OCI-M1 (cell line): ENCODE measurements around the gene CYP3A7.
A peak's percentile ranks its signal among the peaks of the same experiment; 100 is the strongest.
"Not testable (repeated sequence)": the region's sequence is repeated elsewhere in the genome, so short reads cannot be mapped to it uniquely, and the experiment has no call there.

Experiments used
- DNase-seq: peaks from one replicate; lab custom pipeline; 2025; lab: John Stamatoyannopoulos, UW

Gene CYP3A7

DNA sequence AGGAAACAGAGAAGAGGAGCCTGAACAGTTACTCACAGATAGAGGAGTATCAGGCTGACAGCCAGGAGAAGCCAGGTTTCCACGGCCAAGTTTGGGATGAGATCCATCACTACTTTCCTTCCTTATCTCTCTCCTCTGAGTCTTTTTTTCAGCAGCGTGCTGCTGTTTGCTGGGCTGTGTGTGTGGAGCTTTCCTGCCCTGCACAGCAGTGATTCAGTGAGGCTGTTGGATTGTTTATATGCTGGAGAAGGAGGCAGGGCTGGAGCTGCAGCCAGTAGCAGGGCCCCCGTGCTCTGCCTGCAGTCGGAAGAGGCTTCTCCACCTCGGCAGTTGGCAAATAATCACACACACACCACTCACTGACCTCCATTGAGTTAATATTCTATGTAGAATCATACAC is at the start of gene CYP3A7:
Gene CYP3A7 (minus strand): TSS at position 210 of the 400 bp plus-strand sequence. CDS start 103 bp downstream, at position 107.
- DNase-seq, result no peak

DNA sequence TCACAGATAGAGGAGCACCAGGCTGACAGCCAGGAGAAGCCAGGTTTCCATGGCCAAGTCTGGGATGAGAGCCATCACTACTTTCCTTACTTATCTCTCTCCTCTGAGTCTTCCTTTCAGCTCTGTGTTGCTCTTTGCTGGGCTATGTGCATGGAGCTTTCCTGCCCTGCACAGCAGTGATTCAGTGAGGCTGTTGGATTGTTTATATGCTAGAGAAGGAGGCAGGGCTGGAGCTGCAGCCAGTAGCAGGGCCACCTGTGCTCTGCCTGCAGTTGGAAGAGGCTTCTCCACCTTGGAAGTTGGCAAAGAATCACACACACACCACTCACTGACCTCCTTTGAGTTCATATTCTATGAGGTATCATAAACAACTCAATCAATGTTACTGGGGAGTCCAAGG is 49.0 kb upstream of the CYP3A7 start, which contains the start of gene CYP3A4:
Gene CYP3A4 (minus strand): TSS at position 178 of the 400 bp plus-strand sequence. CDS start 103 bp downstream, at position 75.
- DNase-seq, result no peak

DNA sequence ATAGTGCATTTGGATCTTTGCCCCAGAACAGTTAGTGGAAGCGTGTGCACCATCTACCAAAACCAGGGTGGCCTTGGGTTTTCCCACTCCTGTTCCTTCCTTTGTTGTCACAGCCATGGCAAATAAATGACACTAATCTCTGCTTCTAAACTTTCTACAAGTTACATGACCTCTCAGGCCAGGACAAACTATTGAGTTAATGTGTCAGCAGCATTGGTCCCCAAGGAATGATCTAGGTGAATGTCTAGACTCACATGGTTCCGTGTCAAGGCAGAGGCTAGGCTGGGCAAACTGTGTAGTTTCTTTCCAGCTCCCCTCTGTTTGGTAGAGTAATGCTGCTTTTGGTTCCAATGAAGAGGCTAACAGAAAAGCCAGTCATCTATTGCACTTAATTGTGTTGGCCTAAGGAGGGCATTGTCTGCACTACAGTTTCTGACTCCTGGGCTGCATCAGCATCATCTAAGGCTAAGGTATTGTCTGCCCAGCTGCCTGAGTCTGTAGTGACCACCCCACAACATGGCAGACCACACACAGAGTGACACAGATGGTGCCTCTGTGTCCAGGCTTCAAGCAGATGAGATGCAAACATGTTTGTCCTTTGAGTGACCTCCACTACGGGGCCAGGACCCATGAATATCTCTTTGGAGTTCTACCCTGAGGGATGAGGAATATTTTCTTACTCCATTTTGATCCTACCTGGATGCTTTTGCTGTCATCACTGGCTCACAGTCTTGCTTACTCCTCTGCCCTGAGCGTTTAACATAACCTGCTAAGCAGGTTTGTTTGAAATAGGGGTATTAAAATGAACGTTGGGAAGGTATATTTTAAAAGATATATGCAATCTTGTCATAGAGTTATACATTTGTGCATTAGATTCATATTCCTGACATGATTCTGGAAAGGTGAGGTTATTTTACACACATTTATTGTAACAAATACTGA is 47.3 kb upstream of the CYP3A7 start:
- peak; percentile 63 for DNase-seq

DNA sequence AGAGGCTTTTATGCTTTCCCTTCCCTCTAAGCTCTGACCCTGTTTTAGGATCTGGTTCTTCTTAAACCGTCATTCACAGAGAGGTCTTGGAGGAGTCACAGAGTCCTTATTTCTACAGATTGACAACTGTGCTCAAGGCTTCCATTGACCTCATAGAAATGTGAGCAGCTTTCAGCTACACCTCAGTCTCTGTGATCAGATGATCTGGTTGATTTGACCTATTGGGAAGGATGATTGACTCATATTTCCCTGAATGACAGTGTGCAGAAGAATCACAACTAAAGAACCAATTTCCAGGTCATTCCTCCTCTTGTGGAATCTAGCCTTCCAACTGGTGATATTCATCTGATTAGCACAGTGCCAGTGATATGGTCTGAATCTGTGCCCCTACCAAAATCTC is 45.6 kb upstream of the CYP3A7 start:
- DNase-seq, result no peak

- DNase-seq, result peak; percentile 35
These were observed 45.0 kb upstream of the CYP3A7 start for GRCh38 chr7:99779949-99780348.

- no peak for DNase-seq
These were observed 43.9 kb upstream of the CYP3A7 start for GRCh38 chr7:99778880-99779279.

DNA sequence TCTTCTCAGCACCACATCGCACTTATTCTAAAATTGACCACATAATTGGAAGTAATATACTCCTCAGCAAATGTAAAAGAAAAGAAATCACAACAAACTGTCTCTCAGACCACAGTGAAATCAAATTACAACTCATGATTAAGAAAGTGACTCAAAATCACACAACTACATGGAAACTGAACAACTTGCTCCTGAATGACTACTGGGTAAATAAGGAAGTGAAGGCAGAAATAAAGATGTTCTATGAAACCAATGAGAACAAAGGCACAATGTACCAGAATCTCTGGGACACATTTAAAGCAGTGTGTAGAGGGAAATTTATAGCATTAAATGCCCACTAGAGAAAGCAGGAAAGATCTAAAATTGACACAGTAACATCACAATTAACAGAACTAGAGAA is 38.4 kb upstream of the CYP3A7 start:
- not testable (repeated sequence) for DNase-seq

DNA sequence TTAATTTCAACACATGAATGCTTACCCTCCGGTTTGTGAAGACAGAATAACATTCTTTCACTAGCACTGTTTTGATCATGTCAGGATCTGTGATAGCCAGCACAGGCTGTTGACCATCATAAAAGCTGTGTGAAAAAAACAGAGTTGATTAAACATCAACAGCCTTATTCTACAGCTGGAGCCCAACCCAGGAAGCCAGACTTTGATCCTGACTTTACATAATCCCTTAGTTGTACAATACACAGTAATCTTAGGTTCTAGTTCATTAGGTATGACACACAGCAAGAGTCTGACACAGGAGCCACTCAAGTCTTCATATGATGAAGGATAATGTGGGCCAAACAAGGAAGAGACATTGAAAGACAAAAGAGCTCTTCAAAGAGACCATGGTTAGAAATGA is 37.6 kb upstream of the CYP3A7 start:
- no peak for DNase-seq

DNA sequence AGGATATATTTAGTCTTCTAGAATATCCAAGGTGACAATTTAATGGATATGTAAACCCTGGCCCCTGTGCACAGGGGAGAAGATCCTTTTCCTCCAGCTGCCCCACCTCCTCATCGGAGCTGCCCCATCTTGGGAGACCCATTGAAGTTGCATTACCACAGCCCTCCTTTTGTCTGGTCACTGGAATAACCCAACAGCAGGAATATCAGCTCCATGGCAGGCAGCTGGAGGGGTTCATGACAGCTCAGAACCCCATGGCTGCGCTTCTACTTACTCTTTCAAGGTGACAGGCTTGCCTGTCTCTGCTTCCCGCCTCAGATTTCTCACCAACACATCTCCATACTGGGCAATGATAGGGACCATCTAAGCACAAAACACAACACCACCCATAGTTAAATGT is 34.5 kb upstream of the CYP3A7 start:
- DNase-seq, result not testable (repeated sequence)

DNA sequence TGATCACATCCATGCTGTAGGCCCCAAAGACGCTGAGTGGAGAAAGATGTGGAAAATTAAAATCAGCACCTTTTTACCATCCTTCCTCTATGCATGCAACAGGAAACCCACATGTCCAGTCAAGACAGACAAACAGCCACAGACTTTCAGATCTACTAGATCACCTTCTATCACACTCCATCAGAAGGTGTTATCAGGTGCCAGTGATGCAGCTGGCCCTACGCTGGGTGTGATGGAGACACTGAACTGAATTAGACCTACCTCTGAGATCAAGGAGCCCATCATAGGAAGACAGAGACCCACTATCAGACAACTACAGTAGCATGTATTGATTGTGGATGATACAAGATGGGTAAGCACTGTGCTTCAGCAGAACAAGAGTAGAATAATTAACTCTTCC is 33.5 kb upstream of the CYP3A7 start:
- no peak for DNase-seq

DNA sequence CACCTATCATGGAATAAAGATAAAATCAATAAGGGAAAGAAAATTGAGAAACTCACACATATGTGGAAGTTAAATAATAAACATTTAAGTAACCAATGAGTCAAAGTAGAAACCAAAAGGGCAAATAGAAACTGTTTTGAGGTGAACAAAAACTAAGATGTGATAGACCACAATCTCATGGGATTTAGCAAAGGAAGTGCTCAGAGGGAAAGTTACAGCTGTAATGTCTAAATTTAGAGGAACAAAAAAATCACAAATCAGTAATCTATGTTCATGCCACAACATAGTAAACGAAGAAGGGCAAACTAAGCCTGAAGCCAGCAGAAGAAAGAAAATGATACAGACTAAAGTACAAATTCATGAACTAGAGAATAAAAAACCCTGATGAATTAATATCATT is 32.7 kb upstream of the CYP3A7 start:
- peak; percentile 53 for DNase-seq

DNA sequence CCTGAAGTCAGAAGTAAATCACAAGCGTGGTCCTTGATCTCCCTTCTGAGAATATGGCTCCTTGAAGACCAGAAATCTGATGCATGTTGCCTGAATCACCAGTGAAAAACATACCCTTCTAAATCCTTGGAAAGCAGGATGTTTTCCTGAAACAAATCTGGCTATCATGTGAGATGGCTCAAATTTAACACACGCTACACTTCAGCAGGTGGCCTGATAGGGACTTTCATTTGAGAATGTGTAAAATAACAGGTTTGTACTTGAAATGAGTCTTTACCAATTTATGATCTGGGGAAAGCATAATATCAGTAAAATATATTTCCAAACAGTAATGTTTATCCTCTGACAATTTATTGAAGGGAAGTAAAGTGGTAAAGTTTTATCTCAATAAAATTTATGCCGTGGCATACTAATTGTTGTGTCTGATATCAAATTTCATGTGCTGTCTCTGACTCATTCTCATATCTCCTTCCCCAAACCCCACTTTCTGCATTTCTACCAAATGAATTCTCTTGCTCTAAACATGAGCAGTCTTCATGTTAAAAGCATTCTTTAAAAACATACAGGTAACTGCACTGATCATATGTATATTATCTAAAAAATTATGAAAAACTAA is 31.6 kb upstream of the CYP3A7 start:
- DNase-seq, result peak; percentile 72

DNA sequence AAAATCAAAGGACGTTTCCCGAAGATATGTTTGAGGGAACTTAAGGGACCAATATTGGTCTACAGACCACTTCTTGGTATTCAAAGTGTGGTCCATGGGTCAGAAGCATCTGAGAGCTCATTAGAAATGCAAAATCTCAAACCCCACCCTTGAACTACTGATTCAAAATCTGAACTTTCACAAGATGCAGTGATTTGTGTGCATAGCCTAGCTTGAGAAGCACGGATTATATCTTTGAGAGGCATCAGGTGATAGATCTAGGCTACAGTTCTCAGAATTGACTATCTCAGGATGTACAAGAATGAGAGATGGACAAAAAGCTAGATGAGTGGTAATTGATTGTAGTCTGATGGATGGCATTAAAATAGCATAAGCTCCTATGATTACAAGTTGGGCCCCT is 29.5 kb upstream of the CYP3A7 start:
- no peak for DNase-seq

DNA sequence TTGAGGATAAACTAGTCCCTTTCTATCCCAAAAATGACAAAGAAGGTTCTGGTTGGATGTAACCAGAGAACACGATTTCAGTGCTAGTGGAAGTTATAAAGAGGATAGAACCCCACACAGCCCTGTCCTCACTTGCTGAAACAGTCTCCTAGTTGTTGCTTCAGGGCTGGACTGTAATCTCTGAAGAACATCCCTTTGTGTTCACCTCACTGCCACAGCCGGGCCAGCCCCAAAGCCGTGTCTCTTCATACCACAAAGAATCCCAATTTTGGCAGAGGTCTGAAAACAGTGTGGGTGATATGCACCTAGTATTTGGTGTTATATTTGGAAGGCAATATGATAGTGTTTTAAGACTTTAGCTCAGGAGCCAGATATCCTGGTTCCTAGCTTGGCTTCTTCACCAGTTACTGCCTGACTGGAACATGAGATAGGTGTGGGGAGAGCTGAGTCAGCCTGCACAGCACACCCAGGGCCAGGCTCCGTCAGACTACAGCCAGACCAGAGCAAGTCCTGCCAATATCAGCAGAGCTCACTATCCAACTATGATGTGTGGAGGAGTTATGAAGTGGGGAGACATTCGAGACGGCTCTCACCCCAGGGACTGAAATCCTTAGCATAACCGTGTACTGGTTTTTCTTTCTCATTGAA is 27.8 kb upstream of the CYP3A7 start:
- DNase-seq, result peak; percentile 88

DNA sequence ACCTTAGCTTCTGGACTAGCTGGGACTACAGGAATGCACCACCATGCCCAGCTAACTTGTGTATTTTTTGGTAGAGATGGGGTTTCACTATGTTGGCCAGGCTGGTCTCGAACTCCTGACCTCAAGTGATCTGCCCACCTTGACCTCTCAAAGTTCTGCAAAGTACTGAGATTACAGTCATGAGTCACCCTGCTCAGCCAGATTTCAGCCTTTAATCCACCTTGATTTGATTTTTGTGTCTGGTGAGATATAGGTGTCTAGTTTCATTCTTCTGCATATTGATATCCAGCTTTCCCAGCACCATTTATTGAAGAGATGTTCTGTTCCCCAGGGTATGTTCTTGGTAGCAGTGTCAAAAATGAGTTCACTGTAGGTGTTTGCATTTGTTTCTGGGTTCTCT is 20.1 kb upstream of the CYP3A7 start:
- no peak for DNase-seq

GRCh38 chr7:99752356-99752755 is 17.4 kb upstream of the CYP3A7 start:
- DNase-seq, result no peak

GRCh38 chr7:99751322-99752052 is 16.5 kb upstream of the CYP3A7 start:
- not testable (repeated sequence) for DNase-seq

GRCh38 chr7:99748846-99749579 is 14.0 kb upstream of the CYP3A7 start:
- DNase-seq, result no peak

- DNase-seq, result not testable (repeated sequence)
These were observed 11.9 kb upstream of the CYP3A7 start for GRCh38 chr7:99746915-99747314.

GRCh38 chr7:99745395-99745794 is 10.4 kb upstream of the CYP3A7 start:
- DNase-seq, result not testable (repeated sequence)

DNA sequence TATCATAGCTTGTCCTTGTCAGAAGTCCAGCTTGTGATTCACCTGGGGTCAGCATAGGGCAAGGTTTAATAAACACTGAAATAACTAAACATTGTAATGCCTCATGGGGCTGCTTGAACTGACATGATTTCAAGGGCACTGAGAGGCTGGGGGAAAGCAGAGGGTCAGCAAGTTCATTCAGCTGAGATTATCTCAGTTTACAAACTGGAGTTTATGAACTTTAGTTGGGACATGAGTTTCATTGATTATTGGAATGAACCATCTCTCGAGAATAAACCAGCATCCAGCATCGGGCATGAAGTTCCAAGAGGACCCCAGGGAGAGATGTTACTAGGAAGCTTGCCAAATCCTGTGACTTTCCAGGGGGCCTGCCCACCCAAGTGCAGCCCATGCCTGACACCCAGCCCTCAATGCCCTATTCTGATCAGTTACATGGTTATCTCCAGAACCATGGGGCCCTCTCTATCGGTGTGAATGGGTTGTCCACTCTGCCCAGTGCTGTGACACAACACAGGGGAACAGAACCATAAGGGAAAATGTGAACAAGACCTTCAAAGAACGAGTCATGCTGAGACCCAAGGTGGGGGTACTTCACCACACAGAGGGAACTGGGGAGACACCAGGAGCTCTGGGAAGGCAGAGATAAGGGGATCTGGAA is 7.9 kb upstream of the CYP3A7 start:
- DNase-seq, result no peak
